ENCODE data around the gene XPO6.

Gene XPO6

GRCh38 chr16:28125592-28125991 lies 86.2 kb downstream of the XPO6 start:
- Histone ChIP-seq H3K27me3 (ENCODE audit: insufficient read depth, low read length, poor library complexity, severe bottlenecking) (no peaks in the 10 kb centered on the region), H3K79me2 (ENCODE audit: insufficient read depth, low read length) (no peaks in the 10 kb centered on the region), H3K4me2 (ENCODE audit: low read depth, low read length, poor library complexity, severe bottlenecking) (no peak overlapping the region), H3K36me3 (ENCODE audit: insufficient read depth, low read length) (peaks cover 95% of the 10 kb centered on the region), H3K4me3 (ENCODE audit: low read length, poor library complexity, severe bottlenecking) (no peak overlapping the region), H3F3A (ENCODE audit: low read depth) (no peaks in the 10 kb centered on the region), H4K20me1 (ENCODE audit: insufficient read depth, low read length, poor library complexity, severe bottlenecking) (no peaks in the 10 kb centered on the region), H3K9me3 (ENCODE audit: insufficient read depth, low read depth, low read length) (no peaks in the 10 kb centered on the region), H3K4me1 (ENCODE audit: insufficient read depth, low read length, poor library complexity, severe bottlenecking) (no peaks in the 10 kb centered on the region), H3K9me2 (replicated peaks; ENCODE audit: low read depth, low read length) (no peaks in the 10 kb centered on the region), H3K9ac (ENCODE audit: low read depth, low read length, poor library complexity, severe bottlenecking) (no peak overlapping the region), H2AFZ (ENCODE audit: low read length) (no peak overlapping the region)
- TF ChIP-seq CTCF (conservative IDR thresholded peaks at IDR 0.05; ENCODE audit: low read length) (no peak), EZH2phosphoT487 (IDR thresholded peaks at IDR 0.05; ENCODE audit: borderline replicate concordance) (no peak)

GRCh38 chr16:28121527-28121926 lies 90.2 kb downstream of the XPO6 start:
- H2AFZ ChIP-seq (ENCODE audit: low read length), result no peak overlapping the region
- H3K36me3 ChIP-seq (ENCODE audit: insufficient read depth, low read length), result peaks cover 91% of the 10 kb centered on the region
- H3K27me3 ChIP-seq (ENCODE audit: insufficient read depth, low read length, poor library complexity, severe bottlenecking), result no peaks in the 10 kb centered on the region

GRCh38 chr16:28120754-28121153 lies 91.0 kb downstream of the XPO6 start:
- Histone ChIP-seq H2AFZ (ENCODE audit: low read length) (no peak overlapping the region), H3K4me3 (ENCODE audit: low read length, poor library complexity, severe bottlenecking) (no peak overlapping the region), H3K9me3 (ENCODE audit: insufficient read depth, low read depth, low read length) (no peaks in the 10 kb centered on the region), H3K27me3 (ENCODE audit: insufficient read depth, low read length, poor library complexity, severe bottlenecking) (no peaks in the 10 kb centered on the region), H3K9ac (ENCODE audit: low read depth, low read length, poor library complexity, severe bottlenecking) (no peak overlapping the region), H3K4me2 (ENCODE audit: low read depth, low read length, poor library complexity, severe bottlenecking) (no peak overlapping the region), H3K79me2 (ENCODE audit: insufficient read depth, low read length) (no peaks in the 10 kb centered on the region), H3F3A (ENCODE audit: low read depth) (no peaks in the 10 kb centered on the region), H3K4me1 (ENCODE audit: insufficient read depth, low read length, poor library complexity, severe bottlenecking) (no peaks in the 10 kb centered on the region), H3K9me2 (replicated peaks; ENCODE audit: low read depth, low read length) (no peaks in the 10 kb centered on the region), H3K36me3 (ENCODE audit: insufficient read depth, low read length) (peaks cover 88% of the 10 kb centered on the region), H4K20me1 (ENCODE audit: insufficient read depth, low read length, poor library complexity, severe bottlenecking) (no peaks in the 10 kb centered on the region)
- TF ChIP-seq EZH2phosphoT487 (IDR thresholded peaks at IDR 0.05; ENCODE audit: borderline replicate concordance) (no peak), CTCF (conservative IDR thresholded peaks at IDR 0.05; ENCODE audit: low read length) (no peak)

More at GRCh38 chr16:28121527-28121926, 90.2 kb downstream of the XPO6 start:
- Histone ChIP-seq H3K4me3 (ENCODE audit: low read length, poor library complexity, severe bottlenecking) (no peak overlapping the region), H3K79me2 (ENCODE audit: insufficient read depth, low read length) (no peaks in the 10 kb centered on the region), H3K9me3 (ENCODE audit: insufficient read depth, low read depth, low read length) (no peaks in the 10 kb centered on the region), H3K4me1 (ENCODE audit: insufficient read depth, low read length, poor library complexity, severe bottlenecking) (no peaks in the 10 kb centered on the region), H4K20me1 (ENCODE audit: insufficient read depth, low read length, poor library complexity, severe bottlenecking) (no peaks in the 10 kb centered on the region), H3K4me2 (ENCODE audit: low read depth, low read length, poor library complexity, severe bottlenecking) (no peak overlapping the region), H3F3A (ENCODE audit: low read depth) (no peaks in the 10 kb centered on the region), H3K9ac (ENCODE audit: low read depth, low read length, poor library complexity, severe bottlenecking) (no peak overlapping the region), H3K9me2 (replicated peaks; ENCODE audit: low read depth, low read length) (no peaks in the 10 kb centered on the region)
- no peak for TF ChIP-seq EZH2phosphoT487 (IDR thresholded peaks at IDR 0.05; ENCODE audit: borderline replicate concordance)
- TF ChIP-seq CTCF (conservative IDR thresholded peaks at IDR 0.05; ENCODE audit: low read length), result no peak
